Spleen (tissue), 11 donors: ENCODE results near the gene HSD17B1. TPM values are rescaled to one million over a fixed set of nuclear protein-coding genes. Genes with fewer than 3 reads are reported as not detected.

Experiments
- DNase-seq: peaks from one replicate; pipeline ENCODE4 v3.0.0-alpha.2; 2020
- H3K27ac ChIP-seq, 8 donors: fragments of 200-600 bp; sonication (generic) in 7 of 8; 1 replicate in 4 of 8; 2 replicates in 4 of 8; pipeline versions ENCODE4 v1.5.0 to v1.8.0; 2016 to 2021; ENCODE audit warnings: inconsistent platforms in 4 of 8, mild to moderate bottlenecking in 4 of 8, moderate library complexity in 1 of 8
- H3K27me3 ChIP-seq, 7 donors: fragments of 200-600 bp; sonication (generic) in 6 of 7; replicated peaks in 1 of 7; 1 replicate in 4 of 7; 2 replicates in 3 of 7; pipeline versions ENCODE4 v1.5.0 to v1.8.0; 2016 to 2021; ENCODE audit warnings: inconsistent platforms in 3 of 7, mild to moderate bottlenecking in 1 of 7
- H3K36me3 ChIP-seq, 6 donors: fragments of 200-600 bp; sonication (generic) in 5 of 6; 1 replicate in 4 of 6; 2 replicates in 2 of 6; pipeline versions ENCODE4 v1.5.0 to v1.8.0; 2016 to 2021; ENCODE audit warnings: inconsistent platforms in 2 of 6
- H3K4me1 ChIP-seq, 6 donors: fragments of 200-600 bp; sonication (generic) in 5 of 6; 1 replicate in 3 of 6; 2 replicates in 3 of 6; pipeline versions ENCODE4 v1.5.0 to v1.8.0; 2016 to 2021; ENCODE audit warnings: inconsistent platforms in 3 of 6
- H3K4me3 ChIP-seq, 8 donors: fragments of 200-600 bp; sonication (generic) in 7 of 8; 1 replicate in 4 of 8; 2 replicates in 4 of 8; pipeline versions ENCODE4 v1.5.0 to v1.8.0; 2016 to 2021; ENCODE audit warnings: inconsistent platforms in 4 of 8, mild to moderate bottlenecking in 4 of 8, moderate library complexity in 2 of 8
- H3K9me3 ChIP-seq, 8 donors: fragments of 200-600 bp; sonication (generic) in 7 of 8; 1 replicate in 4 of 8; 2 replicates in 4 of 8; pipeline versions ENCODE4 v1.5.0 to v1.8.0; 2016 to 2021; ENCODE audit warnings: inconsistent platforms in 4 of 8
- CTCF ChIP-seq, 11 experiments: fragments of 200-600 bp in 7 of 11; fragments of 450-650 bp in 4 of 11; sonication (generic) in 4 of 11; IDR thresholded peaks in 8 of 11; conservative IDR thresholded peaks in 3 of 11; 1 replicate in 7 of 11; 2 replicates in 4 of 11; pipeline versions ENCODE4 v1.4.0 to v1.8.0; 2016 to 2021; ENCODE audit warnings: antibody characterized with exemption in 11 of 11, inconsistent platforms in 4 of 11, mild to moderate bottlenecking in 1 of 11
- POLR2A ChIP-seq, 3 donors: fragments of 450-650 bp; IDR thresholded peaks; one replicate each; pipeline ENCODE4 v1.5.1; 2017; ENCODE audit warnings: antibody characterized with exemption in 3 of 3, mild to moderate bottlenecking in 1 of 3
- POLR2AphosphoS5 ChIP-seq, 3 donors: sonication (generic); formaldehyde crosslinking; IDR thresholded peaks; one replicate each; pipeline ENCODE4 v1.5.1; 2017; ENCODE audit warnings: antibody characterized with exemption in 3 of 3
- WGBS, 5 donors: extraction: QIAGEN DNeasy Blood & Tissue Kit in 3 of 5; methylation state at CpG; one replicate each; pipeline versions ENCODE4 v1.1.5 to v1.1.7; 2013 to 2018; 5-methylcytosine and 5-hydroxymethylcytosine counted together
- intact Hi-C: fragments of 100-400 bp; cut with DNase I; formaldehyde crosslinking; loops from one replicate; pipeline ENCODE4 v1.15.0; 2023; ENCODE audit warnings: low total_unique reads
- polyA plus RNA-seq, 3 donors: library from polyadenylated mRNA; stranded (reverse); fragments of 200-250 nt; gene quantifications; one replicate each; pipeline ENCODE4 v1.2.1, GENCODE V29; 2013
- total RNA-seq, 7 donors: library from RNA; depleted of rRNA in 3 of 7; stranded (reverse); fragments of >200 nt in 3 of 7; fragmentation: NEBNext Ultra II Directional in 4 of 7; extraction: Animal tissue kit (Norgen Biotek cat#: 25700) in 4 of 7; gene quantifications; one replicate each; pipeline versions ENCODE4 v1.1.0 to v1.2.1, GENCODE V29; 2016 to 2021
- donor health status: healthy with polysubstance abuse.
- donor health status: DM: no; HTN: no; CAD: no; lungs with moderate emphysema.
- donor health status: DM: no; HTN: no; CAD: no.
- donor health status: Bipolar disorder and iron deficiency.
- donor health status: healthy.
- donor health status: DM: no; HTN: no; CAD: no.
- donor health status: DM: yes; HTN: yes; CAD: no.

Gene HSD17B1
- total and polyA plus RNA-seq, 10 donors, result 0.54 to 5.5 (median 1.3) TPM

DNA sequence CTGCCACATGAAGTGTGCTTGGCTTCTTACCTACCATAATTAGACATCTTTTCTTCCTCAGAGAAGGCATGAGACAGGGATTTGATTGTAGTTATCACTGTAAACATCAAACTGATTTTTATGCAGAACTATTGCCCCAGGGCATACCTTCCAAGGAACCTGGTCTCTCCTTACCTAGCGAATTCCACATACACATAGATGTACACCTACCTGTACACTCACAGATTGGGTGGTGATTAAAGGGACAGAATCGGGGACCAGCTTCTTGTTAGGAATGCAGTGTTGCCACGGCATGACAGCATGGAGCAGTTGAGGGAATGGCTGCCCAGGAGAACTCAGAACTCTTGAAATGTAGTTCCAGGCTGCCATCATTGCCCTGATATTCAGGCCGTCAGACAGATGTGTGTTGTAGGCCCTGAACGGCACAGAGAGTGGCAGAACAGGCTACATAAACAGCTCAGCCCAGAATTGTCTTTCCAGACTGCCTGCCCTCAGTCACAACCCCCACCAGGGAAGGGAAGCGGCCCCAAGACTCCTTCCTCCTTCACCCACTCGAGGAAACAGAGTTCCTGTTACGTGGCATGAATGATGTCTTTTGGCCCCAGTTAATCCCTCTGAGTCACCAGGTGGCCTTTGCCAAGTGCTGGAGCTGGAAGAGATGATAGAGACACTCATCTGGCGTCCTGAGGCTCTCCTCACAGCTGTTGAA is 34.5 kb upstream of the HSD17B1 start:
- peaks cover 35 to 76% (median 64%) of the 10 kb centered on the region in 6 donors for H3K4me1 ChIP-seq
- intact Hi-C loops, result loop anchor here (5.0 to 10.0 kb wide), 3 partner anchors 53 to 196 kb away; no protein-coding TSS in a partner anchor

DNA sequence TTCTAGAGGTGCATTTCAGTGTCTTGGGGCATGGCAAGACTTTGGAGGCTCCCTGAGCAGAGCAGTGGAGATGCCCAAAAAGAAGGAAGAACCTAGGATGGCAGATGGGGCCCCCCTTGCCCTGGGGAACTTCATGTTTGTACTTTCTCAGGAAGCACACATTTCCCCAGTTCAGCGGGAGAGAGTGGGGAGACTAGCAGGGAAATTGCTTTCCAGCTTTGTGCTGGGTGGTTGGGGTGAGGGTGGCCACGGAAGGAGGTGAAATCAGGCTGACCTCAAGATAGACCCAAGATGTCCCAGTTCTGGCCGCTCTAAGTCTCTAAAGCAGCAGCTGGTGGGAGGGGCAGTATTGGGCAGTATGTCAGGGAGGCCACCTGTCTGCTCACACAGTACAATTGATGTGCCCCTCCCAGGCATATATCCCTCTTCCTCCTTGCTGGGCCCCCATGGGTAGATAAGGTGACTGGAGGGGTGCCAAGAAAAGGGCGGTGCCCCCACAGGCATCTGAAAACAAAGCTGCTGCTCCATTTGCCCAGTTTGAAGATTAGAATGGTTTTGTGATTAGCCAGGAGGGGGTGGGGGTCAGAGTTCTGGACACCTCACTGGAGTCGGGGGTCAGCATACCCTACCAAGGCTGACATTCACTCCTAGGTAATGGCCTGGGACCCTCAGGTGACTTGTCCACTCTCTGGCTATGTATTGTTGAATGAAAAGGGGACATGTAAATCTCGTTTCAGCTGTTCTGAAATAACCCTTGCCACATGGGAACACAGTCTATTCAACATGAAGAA is 33.8 kb upstream of the HSD17B1 start:
- TF ChIP-seq POLR2AphosphoS5 (IDR thresholded peaks at IDR 0.05) (no peak), POLR2A (IDR thresholded peaks at IDR 0.05) (no peak), CTCF (IDR thresholded peaks at IDR 0.05 in 8 of 11, conservative IDR thresholded peaks at IDR 0.05 in 3 of 11) (peak in 1 of 11 experiments; percentile 5)
- Histone ChIP-seq H3K36me3 (peaks cover 0 to 64% (median 26%) of the 10 kb centered on the region in 6 donors), H3K9me3 (no peaks in the 10 kb centered on the region), H3K27me3 (no peaks in the 10 kb centered on the region), H3K4me1 (peaks cover 35 to 81% (median 65%) of the 10 kb centered on the region in 6 donors), H3K4me3 (no peak overlapping the region), H3K27ac (peak overlapping the region; percentile 55 to 91 (median 85))
- peak; percentile 76 for DNase-seq
- intact Hi-C loops, result loop anchor here (5.0 to 10.0 kb wide), 3 partner anchors 54 to 197 kb away; no protein-coding TSS in a partner anchor
- 23 to 36% (median 24%) methylated on average over 6 of the region's 6 CpGs for WGBS, 5 donors

More for the DNA sequence above, 34.5 kb upstream of the HSD17B1 start:
- H3K4me3 ChIP-seq, result no peak overlapping the region
- TF ChIP-seq POLR2A (IDR thresholded peaks at IDR 0.05) (no peak), POLR2AphosphoS5 (IDR thresholded peaks at IDR 0.05) (peak in 1 of 3 donors; percentile 81), CTCF (IDR thresholded peaks at IDR 0.05 in 8 of 11, conservative IDR thresholded peaks at IDR 0.05 in 3 of 11) (no peak)
- H3K27me3 ChIP-seq, result no peaks in the 10 kb centered on the region
- DNase-seq, result peak; percentile 73
- H3K9me3 ChIP-seq, result no peaks in the 10 kb centered on the region
- 30 to 42% (median 38%) methylated on average over 8 to 9 of the region's 9 CpGs for WGBS, 5 donors
- H3K27ac ChIP-seq, result peak overlapping the region; percentile 55 to 91 (median 85)
- H3K36me3 ChIP-seq, result peaks cover 0 to 67% (median 30%) of the 10 kb centered on the region in 6 donors

DNA sequence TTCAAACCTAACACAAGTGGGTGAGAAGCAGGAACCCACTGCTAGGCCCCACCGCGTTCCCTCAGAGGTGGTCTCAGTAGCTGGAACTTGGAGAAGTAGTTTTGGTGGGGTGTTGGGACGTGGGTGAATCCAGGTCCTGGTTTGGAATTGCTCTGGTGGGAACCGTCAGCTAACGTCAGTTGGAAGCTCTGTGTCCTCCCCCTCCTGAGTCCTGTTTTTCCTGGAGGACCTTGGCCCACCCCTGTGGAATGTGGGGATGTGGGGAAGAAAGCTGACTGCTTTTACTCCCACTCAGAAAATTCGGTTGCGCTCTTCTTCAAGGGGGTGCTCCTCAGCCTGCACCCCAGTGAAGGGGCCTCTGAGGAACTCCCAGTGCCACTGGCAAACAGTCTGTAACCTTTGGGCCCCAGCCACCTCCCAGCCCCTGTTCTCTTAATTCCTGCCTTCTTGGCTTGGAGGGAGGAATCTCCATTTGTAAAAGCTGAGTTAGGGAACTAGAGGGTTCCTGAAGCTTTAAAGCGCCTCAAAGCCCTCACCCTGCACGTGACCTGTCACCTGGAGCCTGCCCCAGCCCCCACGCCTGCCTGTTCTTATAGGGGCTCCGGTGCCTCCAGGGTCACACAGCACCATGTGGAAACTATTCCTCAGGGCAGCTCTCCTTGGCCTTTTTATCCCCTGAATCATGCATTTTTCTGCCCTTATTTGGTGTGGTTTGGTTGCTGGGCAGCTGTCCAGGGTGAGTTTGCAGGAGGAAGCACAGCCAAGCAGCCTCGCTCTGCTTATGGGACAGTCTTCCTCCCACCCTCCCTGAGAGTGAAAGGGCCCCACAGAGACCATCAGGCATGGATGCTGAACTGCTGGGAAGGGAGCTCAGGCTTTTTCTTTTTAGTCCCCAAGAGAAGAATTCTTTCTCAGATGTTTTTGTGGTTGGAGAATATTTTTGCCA is 32.9 kb upstream of the HSD17B1 start:
- TF ChIP-seq POLR2A (IDR thresholded peaks at IDR 0.05) (no peak), POLR2AphosphoS5 (IDR thresholded peaks at IDR 0.05) (peak; percentile 36 to 70 (median 65))
- intact Hi-C loops, result loop anchor here (5.0 to 10.0 kb wide), 3 partner anchors 55 to 198 kb away; no protein-coding TSS in a partner anchor
- peak overlapping the region; percentile 55 to 91 (median 85) for H3K27ac ChIP-seq
- H3K9me3 ChIP-seq, result no peaks in the 10 kb centered on the region
- H3K4me3 ChIP-seq, result no peak overlapping the region
- peaks cover 35 to 86% (median 65%) of the 10 kb centered on the region in 6 donors for H3K4me1 ChIP-seq
- peak; percentile 76 for DNase-seq
- H3K27me3 ChIP-seq, result no peaks in the 10 kb centered on the region
- H3K36me3 ChIP-seq, result peaks cover 0 to 56% (median 17%) of the 10 kb centered on the region in 6 donors
- WGBS, 5 donors, result 49 to 64% (median 58%) methylated on average over 12 of the region's 12 CpGs

- H3K4me1 ChIP-seq, result peaks cover 35 to 92% (median 67%) of the 10 kb centered on the region in 6 donors
- TF ChIP-seq POLR2AphosphoS5 (IDR thresholded peaks at IDR 0.05) (no peak), CTCF (IDR thresholded peaks at IDR 0.05 in 8 of 11, conservative IDR thresholded peaks at IDR 0.05 in 3 of 11) (peak in 2 of 11 experiments; percentile 26 to 35), POLR2A (IDR thresholded peaks at IDR 0.05) (no peak)
Measured at GRCh38 chr17:42520540-42520951, 32.2 kb upstream of the HSD17B1 start.

More at GRCh38 chr17:42520540-42520951, 32.2 kb upstream of the HSD17B1 start:
- peak; percentile 68 for DNase-seq
- intact Hi-C loops, result no loop called here
- Histone ChIP-seq H3K27ac (peak overlapping the region; percentile 53 to 91 (median 85)), H3K4me3 (no peak overlapping the region), H3K27me3 (no peaks in the 10 kb centered on the region), H3K9me3 (no peaks in the 10 kb centered on the region), H3K36me3 (peaks cover 0 to 48% (median 17%) of the 10 kb centered on the region in 6 donors)
- 45 to 60% (median 53%) methylated on average over 9 of the region's 9 CpGs for WGBS, 5 donors
